Caco-2 (cell line): Measurements from ENCODE around the gene MCTP2. TPM values are rescaled to one million over a fixed set of nuclear protein-coding genes. Genes with fewer than 3 reads are reported as not detected.

Source experiments
- BruUV-seq: library from RNA; stranded (reverse); fragments of 400-500 nt; replicated peaks from 2 replicates; lab custom pipeline; 2021; lab: Mats Ljungman, UMichigan
- CTCF ChIA-PET: fragments of 300-600 bp; sonication (Branson Sonifier 250); formaldehyde crosslinking; loops from one replicate; lab custom pipeline; 2022; ENCODE audit warnings: antibody characterized with exemption; lab: Charles Lee
- POLR2A ChIA-PET: fragments of 300-600 bp; sonication (Branson Sonifier 250); formaldehyde crosslinking; loops from one replicate; lab custom pipeline; 2022; ENCODE audit warnings: antibody characterized with exemption; lab: Charles Lee
- DNase-seq, 2 experiments: peaks; one replicate each; pipeline versions ENCODE4 v3.0.0 to v3.0.0-alpha.2; 2020 to 2022
- H3K27me3 ChIP-seq: replicated peaks from 2 replicates; pipeline ENCODE4 v1.6.0; 2011; ENCODE audit warnings: low read length; ENCODE audit not compliant: control insufficient read depth, insufficient read depth
- H3K36me3 ChIP-seq: 2 replicates; pipeline ENCODE4 v1.5.1; 2011; ENCODE audit warnings: low read length; ENCODE audit not compliant: control insufficient read depth, insufficient read depth
- H3K4me1 ChIP-seq: fragments of 250-450 bp; sonication (Bioruptor Pico); 2 replicates; pipeline ENCODE4 v1.5.1; 2020; ENCODE audit warnings: mild to moderate bottlenecking
- H3K4me3 ChIP-seq: 2 replicates; pipeline ENCODE4 v1.5.1; 2011; ENCODE audit warnings: low read depth, mild to moderate bottlenecking, control low read depth, low read length
- H3K9me3 ChIP-seq: fragments of 250-450 bp; sonication (Bioruptor Pico); 2 replicates; pipeline ENCODE4 v1.5.1; 2020; ENCODE audit warnings: mild to moderate bottlenecking, moderate library complexity
- H3K27ac Mint-ChIP-seq: one replicate; pipeline ENCODE4 v1.8.0; 2022; ENCODE audit warnings: mixed read lengths; ENCODE audit not compliant: unreplicated experiment
- H3K27me3 Mint-ChIP-seq: one replicate; pipeline ENCODE4 v1.8.0; 2022; ENCODE audit warnings: mixed read lengths; ENCODE audit not compliant: insufficient read depth, unreplicated experiment
- H3K36me3 Mint-ChIP-seq: one replicate; pipeline ENCODE4 v1.8.0; 2022; ENCODE audit warnings: mild to moderate bottlenecking, mixed read lengths; ENCODE audit not compliant: insufficient read depth, unreplicated experiment
- H3K4me1 Mint-ChIP-seq: one replicate; pipeline ENCODE4 v1.8.0; 2022; ENCODE audit warnings: low read depth, mixed read lengths; ENCODE audit not compliant: unreplicated experiment
- H3K4me3 Mint-ChIP-seq: one replicate; pipeline ENCODE4 v1.8.0; 2022; ENCODE audit warnings: mild to moderate bottlenecking, moderate library complexity, mixed read lengths; ENCODE audit not compliant: unreplicated experiment
- H3K9me3 Mint-ChIP-seq: one replicate; pipeline ENCODE4 v1.8.0; 2022; ENCODE audit warnings: mixed read lengths; ENCODE audit not compliant: unreplicated experiment
- CTCF ChIP-seq, 2 experiments: fragments of 200-600 bp in 1 of 2; IDR thresholded peaks; 1 replicate in 1 of 2; 2 replicates in 1 of 2; pipeline versions ENCODE4 v1.5.1 to v1.8.0; 2011 to 2022; ENCODE audit warnings: antibody characterized with exemption in 1 of 2, control low read depth in 1 of 2, inconsistent platforms in 1 of 2, low read depth in 1 of 2, low read length in 1 of 2, mild to moderate bottlenecking in 1 of 2, moderate library complexity in 1 of 2; ENCODE audit not compliant: insufficient read depth in 1 of 2, severe bottlenecking in 1 of 2, unreplicated experiment in 1 of 2
- intact Hi-C: fragments of 100-400 bp; cut with micrococcal nuclease; formaldehyde crosslinking; loops from one replicate; pipeline ENCODE4 v1.10.0; 2022; ENCODE audit not compliant: unreplicated experiment
- total RNA-seq: library from RNA; stranded (reverse); gene quantifications from 2 replicates; pipeline ENCODE4 v1.2.3, GENCODE V29; 2022

MCTP2 gene
- total RNA-seq, 1 experiment from 2014 or later, result 9.9 TPM

DNA sequence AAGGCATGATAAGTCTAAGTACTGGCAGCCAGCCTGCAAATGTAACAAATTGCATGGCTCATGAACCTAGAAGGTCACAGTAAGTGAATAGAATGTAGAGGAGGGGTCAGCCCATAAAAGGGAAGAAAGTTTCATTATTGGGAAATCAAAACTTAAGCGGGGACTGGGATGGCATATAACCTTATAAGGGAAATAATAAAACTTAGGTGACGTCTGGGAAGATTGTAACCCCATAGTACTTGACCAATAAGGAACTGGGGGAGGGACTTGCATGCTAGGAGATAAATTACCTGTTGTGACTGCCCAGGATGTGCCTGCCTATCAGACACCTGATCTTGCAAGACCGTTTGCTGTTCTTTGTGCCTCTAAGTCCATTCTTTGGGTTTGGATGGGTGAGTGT lies 28.1 kb upstream of the MCTP2 start:
- Mint-ChIP-seq H3K36me3 (no peaks in the 10 kb centered on the region), H3K27me3 (no peaks in the 10 kb centered on the region), H3K9me3 (no peaks in the 10 kb centered on the region), H3K27ac (no peak overlapping the region), H3K4me3 (no peak overlapping the region), H3K4me1 (peaks cover 9% of the 10 kb centered on the region)
- BruUV-seq, result no TSS peak
- Histone ChIP-seq H3K4me3 (no peak overlapping the region), H3K4me1 (no peaks in the 10 kb centered on the region), H3K27me3 (no peaks in the 10 kb centered on the region), H3K9me3 (no peaks in the 10 kb centered on the region), H3K36me3 (no peaks in the 10 kb centered on the region)
- intact Hi-C loops, result no loop called here
- no peak for DNase-seq
- ChIA-PET POLR2A (no interaction called here), CTCF (no interaction called here)
- no peak for TF ChIP-seq CTCF (IDR thresholded peaks at IDR 0.05; ENCODE audit: insufficient read depth in 1 of 2, low read depth in 1 of 2, low read length in 1 of 2, severe bottlenecking in 1 of 2, unreplicated experiment in 1 of 2)

- no peaks in the 10 kb centered on the region for H3K36me3 Mint-ChIP-seq
- TF ChIP-seq CTCF (IDR thresholded peaks at IDR 0.05; ENCODE audit: insufficient read depth in 1 of 2, low read depth in 1 of 2, low read length in 1 of 2, severe bottlenecking in 1 of 2, unreplicated experiment in 1 of 2), result no peak
- no TSS peak for BruUV-seq
- intact Hi-C loops, result no loop called here
- H3K27me3 Mint-ChIP-seq, result no peaks in the 10 kb centered on the region
- Histone ChIP-seq H3K27me3 (no peaks in the 10 kb centered on the region), H3K9me3 (no peaks in the 10 kb centered on the region), H3K36me3 (no peaks in the 10 kb centered on the region), H3K4me3 (no peak overlapping the region), H3K4me1 (no peaks in the 10 kb centered on the region)
- POLR2A ChIA-PET, result no interaction called here
- CTCF ChIA-PET, result no interaction called here
- no peak overlapping the region for H3K4me3 Mint-ChIP-seq
- H3K27ac Mint-ChIP-seq, result no peak overlapping the region
- peaks cover 9% of the 10 kb centered on the region for H3K4me1 Mint-ChIP-seq
- H3K9me3 Mint-ChIP-seq, result no peaks in the 10 kb centered on the region
- DNase-seq, result no peak
Measured at GRCh38 chr15:94205366-94205765, 26.0 kb upstream of the MCTP2 start.

- Mint-ChIP-seq H3K9me3 (no peaks in the 10 kb centered on the region), H3K4me1 (peaks cover 9% of the 10 kb centered on the region), H3K27me3 (no peaks in the 10 kb centered on the region), H3K27ac (no peak overlapping the region), H3K36me3 (no peaks in the 10 kb centered on the region), H3K4me3 (no peak overlapping the region)
- no peaks in the 10 kb centered on the region for H3K36me3 ChIP-seq
- H3K4me1 ChIP-seq, result no peaks in the 10 kb centered on the region
- DNase-seq, result no peak
- TF ChIP-seq CTCF (IDR thresholded peaks at IDR 0.05; ENCODE audit: insufficient read depth in 1 of 2, low read depth in 1 of 2, low read length in 1 of 2, severe bottlenecking in 1 of 2, unreplicated experiment in 1 of 2), result no peak
- H3K27me3 ChIP-seq, result no peaks in the 10 kb centered on the region
- no peaks in the 10 kb centered on the region for H3K9me3 ChIP-seq
- BruUV-seq, result no TSS peak
- intact Hi-C loops, result no loop called here
- CTCF ChIA-PET, result no interaction called here
- POLR2A ChIA-PET, result no interaction called here
- no peak overlapping the region for H3K4me3 ChIP-seq
Measured at GRCh38 chr15:94206463-94207167, 24.7 kb upstream of the MCTP2 start.
